GM12874 (cell line): ENCODE data around the gene PARP6.

ENCODE experiments used
- CTCF ChIP-seq: IDR thresholded peaks from 2 replicates; pipeline ENCODE4 v1.5.1; 2011; ENCODE audit warnings: low read depth, mild to moderate bottlenecking, control low read depth, low read length, moderate library complexity; ENCODE audit not compliant: insufficient read depth

Gene PARP6

DNA sequence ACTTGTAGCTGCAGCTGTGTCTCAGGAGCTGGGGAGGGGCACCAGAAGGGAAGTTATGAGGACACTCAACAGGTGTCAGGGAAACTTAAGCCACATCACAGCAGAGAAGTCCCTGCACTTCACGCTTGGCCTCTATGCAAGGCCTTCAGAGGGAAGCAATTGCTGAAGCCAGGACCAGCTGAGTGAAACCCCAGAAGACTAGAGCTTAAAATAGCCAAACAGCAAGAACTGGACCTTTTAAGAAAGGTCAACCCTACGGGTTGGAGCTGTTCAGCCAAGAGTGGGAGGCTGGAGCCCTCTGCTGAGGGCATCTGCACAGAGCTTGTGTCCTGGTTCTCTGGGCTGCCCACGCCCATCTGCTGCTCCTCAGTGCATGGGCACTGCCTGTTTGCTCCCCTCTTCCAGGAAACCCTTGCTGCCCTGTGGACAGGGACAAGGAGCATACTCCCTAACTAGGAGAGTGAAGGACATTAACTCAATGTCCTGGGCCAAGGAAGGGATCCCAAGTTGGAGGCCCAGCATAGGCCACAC lies 70.9 kb downstream of the PARP6 start:
- no peak for TF ChIP-seq CTCF

DNA sequence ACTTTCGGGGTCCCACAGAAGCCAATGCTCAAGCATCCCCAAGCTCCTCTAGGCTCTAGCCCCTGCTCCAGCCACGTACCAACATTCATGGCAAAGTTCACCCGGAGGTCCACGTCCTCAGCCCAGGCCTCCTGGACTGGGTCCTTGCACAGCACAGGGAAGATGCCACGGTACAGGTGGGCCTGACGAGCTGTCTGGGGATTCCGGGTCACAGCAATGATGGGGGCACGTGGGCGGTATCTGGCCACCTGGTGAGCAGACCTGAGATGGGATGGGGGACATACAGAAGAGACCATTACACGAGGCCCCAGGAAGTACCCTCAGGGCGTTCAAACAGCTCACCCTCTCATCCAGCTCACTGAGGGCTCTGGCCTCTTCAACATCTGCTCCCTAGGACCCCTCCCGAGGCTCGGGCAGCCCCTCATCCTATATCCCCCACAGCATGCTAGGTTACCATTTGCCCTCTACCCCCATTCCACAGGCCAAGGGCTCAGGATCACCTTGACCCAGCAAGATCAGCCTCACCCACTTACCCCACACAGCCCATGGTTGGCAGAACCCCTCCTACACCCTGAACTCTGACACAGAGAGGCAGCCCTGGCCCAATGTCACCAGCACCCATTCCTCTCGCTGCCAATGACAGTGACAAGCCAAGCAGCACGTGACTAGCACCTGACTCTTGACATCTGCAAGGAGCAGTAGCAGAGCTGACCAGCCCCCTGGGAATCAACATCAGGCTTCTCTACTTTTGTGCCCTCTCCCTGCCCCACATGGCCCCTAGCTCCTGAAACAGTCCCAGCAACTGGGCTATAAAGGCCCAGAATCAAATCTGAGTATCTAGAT lies 71.7 kb downstream of the PARP6 start:
- TF ChIP-seq CTCF = no peak

GRCh38 chr15:72199721-72200212 lies 72.6 kb downstream of the PARP6 start:
- TF ChIP-seq CTCF = peak; percentile 88

DNA sequence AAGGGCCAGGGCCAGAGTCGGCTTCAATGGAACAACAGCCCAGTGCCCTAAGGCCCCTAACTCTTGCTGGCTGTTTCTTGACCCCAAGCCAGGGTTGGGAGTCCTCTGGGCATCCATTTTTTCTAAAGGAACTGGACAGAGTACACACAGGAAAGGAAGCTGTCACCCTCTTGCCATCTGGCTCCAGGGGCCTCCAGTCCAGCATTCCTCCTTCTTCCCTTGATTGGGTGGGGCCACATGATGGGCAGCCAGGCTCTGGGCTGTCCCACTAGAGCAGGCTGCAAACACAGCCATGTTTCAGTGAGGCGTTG lies 73.2 kb downstream of the PARP6 start:
- no peak for TF ChIP-seq CTCF

DNA sequence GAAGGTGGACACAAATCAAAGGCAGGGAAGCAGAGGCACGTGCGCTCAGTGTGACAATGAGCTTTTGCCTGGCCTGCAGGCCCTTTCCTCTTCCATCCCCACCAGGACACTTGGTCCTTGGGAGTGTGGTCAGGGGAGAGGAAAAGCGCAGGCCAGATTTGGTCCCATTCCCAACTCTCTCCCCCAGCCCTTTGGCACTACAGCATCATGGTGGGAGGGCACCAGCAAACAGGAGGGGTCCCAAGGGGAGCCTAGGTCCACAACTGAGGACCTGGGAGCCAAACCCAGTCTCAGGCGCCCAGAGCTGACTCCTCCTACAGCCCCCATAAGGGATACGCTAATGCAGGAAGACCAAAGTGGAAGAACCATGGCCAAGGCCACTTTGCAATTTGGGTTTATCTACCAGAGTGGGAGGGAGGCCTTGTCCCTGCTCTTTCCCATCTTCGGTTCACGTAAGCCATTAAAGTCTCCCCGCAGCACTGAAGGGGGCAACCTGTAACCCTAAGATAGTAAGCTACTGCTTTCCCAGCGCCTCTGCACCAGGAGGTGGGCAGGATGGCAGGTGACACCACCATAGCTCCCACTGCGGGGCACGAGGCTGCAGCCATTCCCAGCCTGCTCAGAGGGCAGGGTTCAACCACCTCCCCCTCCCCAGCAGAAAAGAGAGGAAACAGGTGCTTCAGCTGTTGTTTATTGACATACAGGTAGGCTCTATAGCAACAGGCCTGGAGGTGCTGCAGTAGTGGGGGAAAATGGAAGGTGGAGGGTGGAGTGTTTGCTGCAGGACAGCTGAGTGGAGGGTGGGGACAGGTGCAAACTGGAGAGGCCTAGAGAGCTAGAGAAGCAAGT lies 73.8 kb downstream of the PARP6 start:
- no peak for TF ChIP-seq CTCF

GRCh38 chr15:72197460-72198355 lies 74.6 kb downstream of the PARP6 start, which contains the start of gene GRAMD2A:
Gene GRAMD2A, minus strand, starts transcription at chr15:72197787.
- TF ChIP-seq CTCF = no peak
